DND-41 (cell line): ENCODE measurements around the gene SBK3.

ENCODE experiments used
- ATAC-seq: fragments of 200-7000 bp; cut with Tn5 transposase; 3 replicates; pipeline ENCODE4 v1.9.1; 2021; ENCODE audit warnings: low read depth; ENCODE audit not compliant: insufficient read depth
- DNase-seq: peaks from one replicate; pipeline ENCODE4 v3.0.0-alpha.2; 2020
- H2AFZ ChIP-seq: 2 replicates; pipeline ENCODE4 v1.6.0; 2012; ENCODE audit warnings: low read depth, low read length
- H3K27ac ChIP-seq: 2 replicates; pipeline ENCODE4 v1.5.1; 2012; ENCODE audit warnings: low read length, inconsistent platforms
- H3K27me3 ChIP-seq: fragments of 200-600 bp; sonication (generic); 2 replicates; pipeline ENCODE4 v1.6.0; 2012; ENCODE audit warnings: low read length, mild to moderate bottlenecking, inconsistent platforms; ENCODE audit not compliant: insufficient read depth, poor library complexity
- H3K36me3 ChIP-seq: 2 replicates; pipeline ENCODE4 v1.5.1; 2012; ENCODE audit warnings: low read length, inconsistent platforms; ENCODE audit not compliant: insufficient read depth
- H3K4me1 ChIP-seq: 2 replicates; pipeline ENCODE4 v1.5.1; 2012; ENCODE audit warnings: mild to moderate bottlenecking, low read length; ENCODE audit not compliant: insufficient read depth
- H3K4me2 ChIP-seq: 2 replicates; pipeline ENCODE4 v1.6.0; 2012; ENCODE audit warnings: mild to moderate bottlenecking, moderate library complexity, low read length, inconsistent platforms; ENCODE audit not compliant: insufficient read depth
- H3K4me3 ChIP-seq, 2 experiments: fragments of 200-600 bp in 1 of 2; shearing (Covaris generic) in 1 of 2; 2 replicates each; pipeline ENCODE4 v1.5.1; 2012 to 2016; ENCODE audit warnings: inconsistent platforms in 2 of 2, low read length in 2 of 2, mild to moderate bottlenecking in 2 of 2, low read depth in 1 of 2, moderate library complexity in 1 of 2
- H3K79me2 ChIP-seq: 2 replicates; pipeline ENCODE4 v1.6.0; 2012; ENCODE audit warnings: low read length, inconsistent platforms; ENCODE audit not compliant: insufficient read depth
- H3K9ac ChIP-seq: 2 replicates; pipeline ENCODE4 v1.6.0; 2012; ENCODE audit warnings: low read depth, mild to moderate bottlenecking, inconsistent platforms, low read length, moderate library complexity
- H3K9me3 ChIP-seq: 2 replicates; pipeline ENCODE4 v1.5.1; 2012; ENCODE audit warnings: low read length, moderate library complexity, mild to moderate bottlenecking, inconsistent platforms; ENCODE audit not compliant: insufficient read depth, severe bottlenecking
- H4K20me1 ChIP-seq: 2 replicates; pipeline ENCODE4 v1.6.0; 2012; ENCODE audit warnings: low read length; ENCODE audit not compliant: insufficient read depth
- CTCF ChIP-seq: IDR thresholded peaks from 2 replicates; pipeline ENCODE4 v1.5.1; 2012; ENCODE audit warnings: borderline replicate concordance, low read length, moderate library complexity, mild to moderate bottlenecking; ENCODE audit not compliant: poor library complexity, severe bottlenecking; ENCODE audit errors: extremely low read depth
- EZH2 ChIP-seq: IDR thresholded peaks from 3 replicates; pipeline ENCODE4 v1.6.1; 2012; ENCODE audit warnings: borderline replicate concordance, low read depth, mild to moderate bottlenecking, moderate library complexity, low read length, inconsistent platforms; ENCODE audit not compliant: severe bottlenecking

SBK3 gene

DNA sequence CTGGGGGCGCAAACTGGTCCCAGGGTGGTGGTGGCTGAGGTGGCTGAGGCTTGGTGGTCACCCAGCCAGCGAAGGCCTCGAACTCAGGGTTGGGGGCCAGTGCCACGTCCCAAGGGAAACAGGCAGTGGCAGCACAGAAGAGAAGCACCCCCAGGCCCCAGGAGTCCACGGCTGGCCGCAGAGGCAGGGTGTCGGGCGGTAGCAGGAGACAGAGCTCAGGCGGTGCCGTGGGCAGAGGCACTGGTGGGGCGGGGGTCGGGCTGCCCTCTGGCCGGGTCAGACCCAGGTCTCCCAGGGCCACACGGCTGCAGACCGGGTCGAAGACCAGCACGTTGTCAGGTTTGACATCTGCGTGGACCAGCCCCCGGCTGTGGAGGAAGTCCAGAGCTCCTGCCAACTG lies 4.3 kb downstream of the SBK3 start:
- no peaks in the 10 kb centered on the region for H3K27me3 ChIP-seq
- H3K4me2 ChIP-seq = no peak overlapping the region
- H3K4me3 ChIP-seq = no peak overlapping the region
- H4K20me1 ChIP-seq = no peaks in the 10 kb centered on the region
- H3K36me3 ChIP-seq = no peaks in the 10 kb centered on the region
- DNase-seq (no peak), ATAC-seq (no peak)
- no peak overlapping the region for H3K9ac ChIP-seq
- TF ChIP-seq EZH2 (no peak), CTCF (no peak)
- no peaks in the 10 kb centered on the region for H3K9me3 ChIP-seq
- H2AFZ ChIP-seq = no peak overlapping the region
- no peaks in the 10 kb centered on the region for H3K4me1 ChIP-seq
- no peak overlapping the region for H3K27ac ChIP-seq
- H3K79me2 ChIP-seq = no peaks in the 10 kb centered on the region

- Histone ChIP-seq H3K27me3 (no peaks in the 10 kb centered on the region), H2AFZ (no peak overlapping the region)
These were observed 4.7 kb downstream of the SBK3 start for GRCh38 chr19:55540619-55541018.

GRCh38 chr19:55539090-55539984 lies 6.0 kb downstream of the SBK3 start:
- TF ChIP-seq EZH2 = no peak
- TF ChIP-seq CTCF = no peak
- no peak overlapping the region for H3K4me3 ChIP-seq
- no peak overlapping the region for H3K9ac ChIP-seq
- H3K9me3 ChIP-seq = no peaks in the 10 kb centered on the region
- H4K20me1 ChIP-seq = no peaks in the 10 kb centered on the region
- H3K36me3 ChIP-seq = no peaks in the 10 kb centered on the region
- DNase-seq (no peak), ATAC-seq (no peak)
- no peaks in the 10 kb centered on the region for H3K79me2 ChIP-seq
- H3K27ac ChIP-seq = no peak overlapping the region
- H3K4me1 ChIP-seq = no peaks in the 10 kb centered on the region
- no peak overlapping the region for H2AFZ ChIP-seq
- H3K4me2 ChIP-seq = no peak overlapping the region
- no peaks in the 10 kb centered on the region for H3K27me3 ChIP-seq

More at GRCh38 chr19:55540619-55541018, 4.7 kb downstream of the SBK3 start:
- TF ChIP-seq CTCF (no peak), EZH2 (no peak)
- H3K79me2 ChIP-seq = no peaks in the 10 kb centered on the region
- no peak overlapping the region for H3K4me3 ChIP-seq
- no peak overlapping the region for H3K27ac ChIP-seq
- no peak overlapping the region for H3K9ac ChIP-seq
- no peak for ATAC-seq
- no peak overlapping the region for H3K4me2 ChIP-seq
- DNase-seq = no peak
- H3K36me3 ChIP-seq = no peaks in the 10 kb centered on the region
- no peaks in the 10 kb centered on the region for H3K9me3 ChIP-seq
- H4K20me1 ChIP-seq = no peaks in the 10 kb centered on the region
- H3K4me1 ChIP-seq = no peaks in the 10 kb centered on the region
